ENCODE results near the gene WDR37.

WDR37 gene

DNA sequence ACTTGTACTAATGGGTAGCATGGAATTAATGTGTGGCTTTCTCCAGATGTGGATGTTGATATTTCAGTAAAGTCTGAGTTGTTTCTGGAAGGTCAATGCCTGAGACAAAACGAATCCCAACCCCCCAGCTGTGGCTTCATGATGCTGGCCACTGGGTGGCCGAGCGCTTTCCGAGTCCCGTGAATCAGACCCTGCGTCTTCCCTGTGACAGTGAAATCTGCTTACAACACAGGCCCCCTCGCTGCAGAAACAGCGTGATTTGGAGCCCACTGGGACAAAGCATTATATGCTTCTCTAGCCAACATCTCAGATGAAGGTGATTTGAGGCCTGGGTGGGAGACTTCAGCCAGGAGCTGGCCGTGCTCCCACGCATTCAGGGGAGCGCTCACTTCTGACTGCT lies 124.7 kb downstream of the WDR37 start:
- H3K4me2 ChIP-seq (ENCODE audit: low read length), result no peak overlapping the region
- H3K9ac ChIP-seq (ENCODE audit: low read length), result no peak overlapping the region
- H3K36me3 ChIP-seq (ENCODE audit: insufficient read depth, low read length), result no peaks in the 10 kb centered on the region
- H3K4me1 ChIP-seq (ENCODE audit: insufficient read depth, low read length, severe bottlenecking), result no peaks in the 10 kb centered on the region
- H3K79me2 ChIP-seq (ENCODE audit: insufficient read depth, low read length), result no peaks in the 10 kb centered on the region
- H3K27ac ChIP-seq (ENCODE audit: low read depth, low read length, poor library complexity, severe bottlenecking), result no peak overlapping the region
- no peaks in the 10 kb centered on the region for H3K9me2 ChIP-seq (ENCODE audit: low read depth, low read length)
- H3F3A ChIP-seq (ENCODE audit: insufficient read depth, low read length), result no peaks in the 10 kb centered on the region
- 0 out of 2 replicates have a peak, but pooled peaks cover 10% of the 10 kb centered on the region for H3K27me3 ChIP-seq (ENCODE audit: insufficient read depth, low read length)
- no peak overlapping the region for H2AFZ ChIP-seq (ENCODE audit: low read length)
- no peak overlapping the region for H3K4me3 ChIP-seq (ENCODE audit: low read depth, low read length, poor library complexity, severe bottlenecking)
- H4K20me1 ChIP-seq (ENCODE audit: insufficient read depth, low read length), result no peaks in the 10 kb centered on the region
- H3K9me3 ChIP-seq (ENCODE audit: low read length), result no peaks in the 10 kb centered on the region
- TF ChIP-seq CTCF (IDR thresholded peaks at IDR 0.05; ENCODE audit: low read length) (peak; percentile 6; the same call in 1 of the 2 replicates), EZH2 (IDR thresholded peaks at IDR 0.05; ENCODE audit: borderline replicate concordance, low read length) (no peak)

Measured in OCI-LY1 (cell line).